Spleen (tissue), 7 donors: Measurements from ENCODE around the gene BNC2.

Source experiments
- CTCF ChIP-seq, 11 experiments: fragments of 200-600 bp in 7 of 11; fragments of 450-650 bp in 4 of 11; sonication (generic) in 4 of 11; IDR thresholded peaks in 8 of 11; conservative IDR thresholded peaks in 3 of 11; 1 replicate in 7 of 11; 2 replicates in 4 of 11; pipeline versions ENCODE4 v1.4.0 to v1.8.0; 2016 to 2021; ENCODE audit warnings: antibody characterized with exemption in 11 of 11, inconsistent platforms in 4 of 11, mild to moderate bottlenecking in 1 of 11
- POLR2A ChIP-seq, 3 donors: fragments of 450-650 bp; IDR thresholded peaks; one replicate each; pipeline ENCODE4 v1.5.1; 2017; ENCODE audit warnings: antibody characterized with exemption in 3 of 3, mild to moderate bottlenecking in 1 of 3
- POLR2AphosphoS5 ChIP-seq, 3 donors: sonication (generic); formaldehyde crosslinking; IDR thresholded peaks; one replicate each; pipeline ENCODE4 v1.5.1; 2017; ENCODE audit warnings: antibody characterized with exemption in 3 of 3
- donor health status: DM: no; HTN: no; CAD: no; lungs with moderate emphysema.
- donor health status: DM: no; HTN: no; CAD: no.
- donor health status: DM: no; HTN: no; CAD: no.

- TF ChIP-seq CTCF (IDR thresholded peaks at IDR 0.05 in 8 of 11, conservative IDR thresholded peaks at IDR 0.05 in 3 of 11) (no peak), POLR2AphosphoS5 (IDR thresholded peaks at IDR 0.05) (no peak), POLR2A (IDR thresholded peaks at IDR 0.05) (no peak)
Observed at GRCh38 chr9:16540743-16541613, 329.5 kb downstream of the BNC2 start.
